ENCODE results near the gene UBE2F.
"Not testable (repeated sequence)": the region's sequence is repeated elsewhere in the genome, so short reads cannot be mapped to it uniquely, and the experiment has no call there.

Gene UBE2F

GRCh38 chr2:238027058-238027457, 60.2 kb downstream of the UBE2F start:
- TF ChIP-seq CTCF (IDR thresholded peaks at IDR 0.05; ENCODE audit: borderline replicate concordance, control extremely low read depth, extremely low read depth, insufficient read depth, missing control alignments), result no peak
- DNase-seq (ENCODE audit: low spot score), result no peak
- in situ Hi-C loops (cut with MboI; ENCODE audit: low sequenced_read_pairs, unreplicated experiment), result no loop called here

- TF ChIP-seq CTCF (IDR thresholded peaks at IDR 0.05; ENCODE audit: borderline replicate concordance, control extremely low read depth, extremely low read depth, insufficient read depth, missing control alignments), result no peak
- DNase-seq (ENCODE audit: low spot score), result no peak
- in situ Hi-C loops (cut with MboI; ENCODE audit: low sequenced_read_pairs, unreplicated experiment), result no loop called here
Measured at GRCh38 chr2:238027591-238028415, 61.0 kb downstream of the UBE2F start.

- in situ Hi-C loops (cut with MboI; ENCODE audit: low sequenced_read_pairs, unreplicated experiment), result no loop called here
- no peak for DNase-seq (ENCODE audit: low spot score)
- TF ChIP-seq CTCF (IDR thresholded peaks at IDR 0.05; ENCODE audit: borderline replicate concordance, control extremely low read depth, extremely low read depth, insufficient read depth, missing control alignments), result no peak
Measured at GRCh38 chr2:238029853-238030252, 63.0 kb downstream of the UBE2F start.

GRCh38 chr2:238030422-238031155, 63.8 kb downstream of the UBE2F start:
- no peak for DNase-seq (ENCODE audit: low spot score)
- in situ Hi-C loops (cut with MboI; ENCODE audit: low sequenced_read_pairs, unreplicated experiment), result no loop called here
- no peak for TF ChIP-seq CTCF (IDR thresholded peaks at IDR 0.05; ENCODE audit: borderline replicate concordance, control extremely low read depth, extremely low read depth, insufficient read depth, missing control alignments)

- no peak for DNase-seq (ENCODE audit: low spot score)
- in situ Hi-C loops (cut with MboI; ENCODE audit: low sequenced_read_pairs, unreplicated experiment), result no loop called here
- no peak for TF ChIP-seq CTCF (IDR thresholded peaks at IDR 0.05; ENCODE audit: borderline replicate concordance, control extremely low read depth, extremely low read depth, insufficient read depth, missing control alignments)
Measured at GRCh38 chr2:238031751-238032150, 64.9 kb downstream of the UBE2F start.

GRCh38 chr2:238032755-238033337, 66.0 kb downstream of the UBE2F start:
- TF ChIP-seq CTCF (IDR thresholded peaks at IDR 0.05; ENCODE audit: borderline replicate concordance, control extremely low read depth, extremely low read depth, insufficient read depth, missing control alignments), result no peak

GRCh38 chr2:238033991-238034390, 67.2 kb downstream of the UBE2F start:
- DNase-seq (ENCODE audit: low spot score); in situ Hi-C loops (cut with MboI; ENCODE audit: low sequenced_read_pairs, unreplicated experiment): not testable (repeated sequence)

More at GRCh38 chr2:238032755-238033337, 66.0 kb downstream of the UBE2F start:
- in situ Hi-C loops (cut with MboI; ENCODE audit: low sequenced_read_pairs, unreplicated experiment), result no loop called here
- peak; percentile 38 for DNase-seq (ENCODE audit: low spot score)
